NCI-H345 (cell line): Measurements from ENCODE around the gene RBM20.

Experiments used
- DNase-seq: peaks from one replicate; lab custom pipeline; 2025; lab: John Stamatoyannopoulos, UW

The RBM20 gene

GRCh38 chr10:110834629-110835301 is 190.6 kb downstream of the RBM20 start:
- no peak for DNase-seq

GRCh38 chr10:110835841-110836240 is 191.7 kb downstream of the RBM20 start:
- DNase-seq: no peak

GRCh38 chr10:110836706-110837105 is 192.6 kb downstream of the RBM20 start:
- DNase-seq: no peak

- DNase-seq: no peak
These were observed 193.5 kb downstream of the RBM20 start for GRCh38 chr10:110837418-110838171.

- no peak for DNase-seq
These were observed 196.2 kb downstream of the RBM20 start for GRCh38 chr10:110840225-110840922.

- DNase-seq: no peak
These were observed 196.8 kb downstream of the RBM20 start for GRCh38 chr10:110840923-110841428.

GRCh38 chr10:110841767-110842267 is 197.7 kb downstream of the RBM20 start:
- DNase-seq: no peak

- no peak for DNase-seq
These were observed 198.3 kb downstream of the RBM20 start for GRCh38 chr10:110842326-110842904.

GRCh38 chr10:110843031-110843430 is 198.9 kb downstream of the RBM20 start:
- DNase-seq: no peak

- DNase-seq: no peak
These were observed 199.9 kb downstream of the RBM20 start for GRCh38 chr10:110843796-110844616.

GRCh38 chr10:110844617-110844881 is 200.4 kb downstream of the RBM20 start:
- DNase-seq: no peak

GRCh38 chr10:110845192-110845755 is 201.1 kb downstream of the RBM20 start:
- DNase-seq: no peak

- peak; percentile 16 for DNase-seq
These were observed 201.9 kb downstream of the RBM20 start for GRCh38 chr10:110845756-110846620.

GRCh38 chr10:110847374-110847773 is 203.2 kb downstream of the RBM20 start:
- no peak for DNase-seq

- no peak for DNase-seq
These were observed 204.0 kb downstream of the RBM20 start for GRCh38 chr10:110848106-110848505.

GRCh38 chr10:110850099-110850498 is 206.0 kb downstream of the RBM20 start:
- DNase-seq: no peak

GRCh38 chr10:110851020-110851612 is 207.0 kb downstream of the RBM20 start:
- no peak for DNase-seq

GRCh38 chr10:110852255-110852896 is 208.2 kb downstream of the RBM20 start:
- DNase-seq: no peak

GRCh38 chr10:110852947-110853346 is 208.8 kb downstream of the RBM20 start:
- no peak for DNase-seq
